WTC11 (cell line): ENCODE measurements around the gene GTF3C4. TPM values are rescaled to one million over a fixed set of nuclear protein-coding genes. Genes with fewer than 3 reads are reported as not detected.

Source experiments
- ATAC-seq: fragments of 200-7000 bp; cut with Tn5 transposase; 2 replicates; pipeline ENCODE4 v1.10.0; 2021; ENCODE audit warnings: mild to moderate bottlenecking, moderate library complexity
- CTCF ChIA-PET: fragments of 300-600 bp; sonication (Branson Sonifier 250); formaldehyde crosslinking; loops from one replicate; lab custom pipeline; 2021; ENCODE audit warnings: antibody characterized with exemption; lab: Charles Lee
- POLR2A ChIA-PET: fragments of 350-600 bp; sonication (Branson Sonifier 250); formaldehyde crosslinking; loops from one replicate; lab custom pipeline; 2021; ENCODE audit warnings: antibody characterized with exemption; lab: Charles Lee
- DNase-seq: peaks from one replicate; pipeline ENCODE4 v3.0.0; 2021; ENCODE audit warnings: low spot score
- H3K27ac Mint-ChIP-seq: 2 replicates; pipeline ENCODE4 v1.8.0; 2021; ENCODE audit warnings: mixed read lengths
- H3K27me3 Mint-ChIP-seq: 2 replicates; pipeline ENCODE4 v1.8.0; 2021; ENCODE audit warnings: low read depth, mild to moderate bottlenecking, moderate library complexity, mixed read lengths
- H3K36me3 Mint-ChIP-seq: 2 replicates; pipeline ENCODE4 v1.8.0; 2021; ENCODE audit warnings: mixed read lengths
- H3K4me1 Mint-ChIP-seq: 2 replicates; pipeline ENCODE4 v1.8.0; 2022; ENCODE audit warnings: mixed read lengths
- H3K4me3 Mint-ChIP-seq: 2 replicates; pipeline ENCODE4 v1.8.0; 2021; ENCODE audit warnings: mild to moderate bottlenecking, moderate library complexity, mixed read lengths
- H3K9me3 Mint-ChIP-seq: 2 replicates; pipeline ENCODE4 v1.8.0; 2021; ENCODE audit warnings: mixed read lengths
- CREB1 ChIP-seq: sonication (generic); formaldehyde crosslinking; IDR thresholded peaks from 2 replicates; pipeline ENCODE4 v1.8.0; 2023; ENCODE audit warnings: mild to moderate bottlenecking, missing genetic modification reagents
- ELF4 ChIP-seq: sonication (generic); formaldehyde crosslinking; IDR thresholded peaks from 2 replicates; pipeline ENCODE4 v1.8.1; 2022; ENCODE audit warnings: low read depth, mild to moderate bottlenecking, moderate library complexity, missing genetic modification reagents
- ETV6 ChIP-seq: sonication (generic); formaldehyde crosslinking; IDR thresholded peaks from 2 replicates; pipeline ENCODE4 v1.8.1; 2022; ENCODE audit warnings: mild to moderate bottlenecking, missing genetic modification reagents
- FOXK1 ChIP-seq: sonication (generic); formaldehyde crosslinking; IDR thresholded peaks from 2 replicates; pipeline ENCODE4 v1.8.0; 2022; ENCODE audit warnings: mild to moderate bottlenecking, moderate library complexity, missing genetic modification reagents
- FOXP4 ChIP-seq: sonication (generic); formaldehyde crosslinking; IDR thresholded peaks from 2 replicates; pipeline ENCODE4 v1.8.0; 2022; ENCODE audit warnings: mild to moderate bottlenecking, missing genetic modification reagents
- GABPB1 ChIP-seq: sonication (generic); formaldehyde crosslinking; IDR thresholded peaks from 2 replicates; pipeline ENCODE4 v1.8.1; 2023; ENCODE audit warnings: mild to moderate bottlenecking, missing genetic modification reagents
- HMGXB4 ChIP-seq: sonication (generic); formaldehyde crosslinking; IDR thresholded peaks from 2 replicates; pipeline ENCODE4 v1.8.1; 2023; ENCODE audit warnings: mild to moderate bottlenecking, moderate library complexity, missing genetic modification reagents
- KAT7 ChIP-seq: sonication (generic); formaldehyde crosslinking; IDR thresholded peaks from 2 replicates; pipeline ENCODE4 v1.8.1; 2023; ENCODE audit warnings: missing genetic modification reagents, mild to moderate bottlenecking, borderline replicate concordance
- NFYB ChIP-seq: sonication (generic); formaldehyde crosslinking; conservative IDR thresholded peaks from 2 replicates; pipeline ENCODE4 v1.8.0; 2022; ENCODE audit warnings: low read depth, missing genetic modification reagents
- NR2C2 ChIP-seq: sonication (generic); formaldehyde crosslinking; IDR thresholded peaks from 2 replicates; pipeline ENCODE4 v1.8.0; 2022; ENCODE audit warnings: mild to moderate bottlenecking, missing genetic modification reagents
- OVOL2 ChIP-seq: fragments of 250-450 bp; sonication (Bioruptor Pico); IDR thresholded peaks from 2 replicates; pipeline ENCODE4 v1.9.0; 2021; ENCODE audit warnings: mild to moderate bottlenecking, borderline replicate concordance
- PRRX2 ChIP-seq: fragments of 250-450 bp; sonication (Bioruptor Pico); IDR thresholded peaks from 2 replicates; pipeline ENCODE4 v1.8.0; 2021; ENCODE audit warnings: mild to moderate bottlenecking
- RELA ChIP-seq: sonication (generic); formaldehyde crosslinking; IDR thresholded peaks from 2 replicates; pipeline ENCODE4 v1.8.1; 2022; ENCODE audit warnings: missing genetic modification reagents, mild to moderate bottlenecking, borderline replicate concordance
- RORB ChIP-seq: fragments of 250-450 bp; sonication (Bioruptor Pico); IDR thresholded peaks from 2 replicates; pipeline ENCODE4 v1.9.0; 2021; ENCODE audit warnings: mild to moderate bottlenecking
- STAT6 ChIP-seq: sonication (generic); formaldehyde crosslinking; conservative IDR thresholded peaks from 2 replicates; pipeline ENCODE4 v1.8.1; 2023; ENCODE audit warnings: mild to moderate bottlenecking, low read depth, missing genetic modification reagents, moderate library complexity
- TP53 ChIP-seq: sonication (generic); formaldehyde crosslinking; IDR thresholded peaks from 2 replicates; pipeline ENCODE4 v1.8.1; 2023; ENCODE audit warnings: mild to moderate bottlenecking, missing genetic modification reagents
- ZMAT4 ChIP-seq: fragments of 250-450 bp; sonication (Bioruptor Pico); IDR thresholded peaks from 2 replicates; pipeline ENCODE4 v1.9.0; 2021; ENCODE audit warnings: mild to moderate bottlenecking
- ZNF138 ChIP-seq: sonication (generic); formaldehyde crosslinking; conservative IDR thresholded peaks from 2 replicates; pipeline ENCODE4 v1.8.1; 2022; ENCODE audit warnings: mild to moderate bottlenecking, moderate library complexity, missing genetic modification reagents
- ZNF263 ChIP-seq: sonication (generic); formaldehyde crosslinking; IDR thresholded peaks from 2 replicates; pipeline ENCODE4 v1.8.1; 2022; ENCODE audit warnings: low read depth, mild to moderate bottlenecking, moderate library complexity, missing genetic modification reagents
- ZNF317 ChIP-seq: sonication (generic); formaldehyde crosslinking; IDR thresholded peaks from 2 replicates; pipeline ENCODE4 v1.8.1; 2023; ENCODE audit warnings: low read depth, mild to moderate bottlenecking, moderate library complexity, missing genetic modification reagents, borderline replicate concordance
- ZNF416 ChIP-seq: fragments of 250-450 bp; sonication (Bioruptor Pico); IDR thresholded peaks from 2 replicates; pipeline ENCODE4 v1.9.0; 2021; ENCODE audit warnings: mild to moderate bottlenecking, inconsistent platforms
- ZNF532 ChIP-seq: fragments of 250-450 bp; sonication (Bioruptor Pico); IDR thresholded peaks from 2 replicates; pipeline ENCODE4 v1.9.0; 2021; ENCODE audit warnings: mild to moderate bottlenecking, borderline replicate concordance
- ZSCAN18 ChIP-seq: fragments of 250-450 bp; sonication (Bioruptor Pico); IDR thresholded peaks from 2 replicates; pipeline ENCODE4 v2.1.2; 2022; ENCODE audit warnings: mild to moderate bottlenecking, moderate library complexity
- total RNA-seq: library from RNA; stranded (reverse); gene quantifications from 3 replicates; pipeline ENCODE4 v1.2.3, GENCODE V29; 2021

Gene GTF3C4
- total RNA-seq, 1 experiment from 2014 or later: 31.6 TPM

- H3K27me3 Mint-ChIP-seq: no peaks in the 10 kb centered on the region
- no peaks in the 10 kb centered on the region for H3K4me1 Mint-ChIP-seq
- peaks cover 75% of the 10 kb centered on the region for H3K36me3 Mint-ChIP-seq
- H3K9me3 Mint-ChIP-seq: no peaks in the 10 kb centered on the region
- DNase-seq: no peak
- no peak for TF ChIP-seq HMGXB4 (CRISPR knock-in tag)
- TF ChIP-seq ZSCAN18: no peak
- TF ChIP-seq KAT7: no peak
- TF ChIP-seq ZNF263 (CRISPR knock-in tag): no peak
- TF ChIP-seq ETV6 (CRISPR knock-in tag): no peak
- no peak for TF ChIP-seq ELF4 (CRISPR knock-in tag)
- TF ChIP-seq ZNF138 (CRISPR knock-in tag): no peak
- TF ChIP-seq ZMAT4 (CRISPR knock-in tag): no peak
- TF ChIP-seq ZNF317 (CRISPR knock-in tag): no peak
- TF ChIP-seq OVOL2 (CRISPR knock-in tag): no peak
- TF ChIP-seq GABPB1 (CRISPR knock-in tag): no peak
- no peak for TF ChIP-seq RELA
- TF ChIP-seq FOXK1 (CRISPR knock-in tag): no peak
- ChIA-PET CTCF (no interaction called here), POLR2A (no interaction called here)
- no peak for ATAC-seq
- H3K4me3 Mint-ChIP-seq: no peak overlapping the region
- H3K27ac Mint-ChIP-seq: peak overlapping the region; percentile 71
Measured at GRCh38 chr9:132645306-132645705, 25.0 kb upstream of the GTF3C4 start.

GRCh38 chr9:132645711-132646110, 24.6 kb upstream of the GTF3C4 start:
- ATAC-seq: no peak
- no peaks in the 10 kb centered on the region for H3K4me1 Mint-ChIP-seq
- ChIA-PET CTCF (no interaction called here), POLR2A (no interaction called here)
- TF ChIP-seq ZNF416 (CRISPR knock-in tag) (no peak), TP53 (CRISPR knock-in tag) (no peak), STAT6 (CRISPR knock-in tag) (no peak), NR2C2 (CRISPR knock-in tag) (no peak), FOXP4 (CRISPR knock-in tag) (no peak), NFYB (no peak), CREB1 (no peak), RORB (CRISPR knock-in tag) (no peak), ZNF532 (CRISPR knock-in tag) (no peak), PRRX2 (CRISPR knock-in tag) (no peak)
- no peak for DNase-seq
- no peaks in the 10 kb centered on the region for H3K27me3 Mint-ChIP-seq
- H3K9me3 Mint-ChIP-seq: no peaks in the 10 kb centered on the region
- no peak overlapping the region for H3K4me3 Mint-ChIP-seq
- no peak overlapping the region for H3K27ac Mint-ChIP-seq
- peaks cover 78% of the 10 kb centered on the region for H3K36me3 Mint-ChIP-seq
